Stimulated activated CD8-positive, alpha-beta memory T cell treated with anti-CD3 and anti-CD28 coated beads, Interleukin-15, amount 100 ng/mL, for 24 hours (primary cell): ENCODE measurements around the gene WNT6.
A peak's percentile ranks its signal among the peaks of the same experiment; 100 is the strongest.

Experiments used
- DNase-seq: peaks from one replicate; pipeline ENCODE4 v3.0.0-alpha.2; 2020; ENCODE audit warnings: low read depth

WNT6 gene

GRCh38 chr2:218878926-218879761, 19.5 kb downstream of the WNT6 start:
- DNase-seq: no peak

GRCh38 chr2:218879776-218880101, 20.1 kb downstream of the WNT6 start:
- DNase-seq: no peak

- no peak for DNase-seq
Measured at GRCh38 chr2:218880102-218880858, 20.7 kb downstream of the WNT6 start, which contains the start of gene WNT10A. Gene WNT10A (plus strand): TSS chr2:218880852. CDS start chr2:218880996, 144 bp downstream.

- DNase-seq: no peak
Measured at GRCh38 chr2:218880859-218881594, 21.4 kb downstream of the WNT6 start.

- no peak for DNase-seq
Measured at GRCh38 chr2:218881744-218882460, 22.3 kb downstream of the WNT6 start.

GRCh38 chr2:218882461-218882816, 22.8 kb downstream of the WNT6 start:
- no peak for DNase-seq

GRCh38 chr2:218882866-218883366, 23.3 kb downstream of the WNT6 start:
- no peak for DNase-seq

- DNase-seq: no peak
Measured at GRCh38 chr2:218883491-218884490, 24.2 kb downstream of the WNT6 start.

- no peak for DNase-seq
Measured at GRCh38 chr2:218884519-218884918, 24.9 kb downstream of the WNT6 start.

GRCh38 chr2:218885981-218886947, 26.7 kb downstream of the WNT6 start:
- no peak for DNase-seq

- no peak for DNase-seq
Measured at GRCh38 chr2:218887079-218887478, 27.5 kb downstream of the WNT6 start.

GRCh38 chr2:218888341-218888740, 28.7 kb downstream of the WNT6 start:
- DNase-seq: no peak

GRCh38 chr2:218889937-218890336, 30.3 kb downstream of the WNT6 start:
- no peak for DNase-seq

- DNase-seq: no peak
Measured at GRCh38 chr2:218890369-218890768, 30.8 kb downstream of the WNT6 start.

GRCh38 chr2:218891275-218892135, 31.9 kb downstream of the WNT6 start:
- no peak for DNase-seq

- DNase-seq: peak; percentile 62
Measured at GRCh38 chr2:218892693-218893348, 33.2 kb downstream of the WNT6 start.

GRCh38 chr2:218893349-218894150, 33.9 kb downstream of the WNT6 start:
- no peak for DNase-seq
